Brain microvascular endothelial cell (primary cell): Measurements from ENCODE around the gene ACOXL.
"Not testable (repeated sequence)": the region's sequence is repeated elsewhere in the genome, so short reads cannot be mapped to it uniquely, and the experiment has no call there.

Experiments used
- DNase-seq: peaks from one replicate; pipeline ENCODE4 v3.0.0-alpha.2; 2020
- H3K27ac ChIP-seq: fragments of 250-450 bp; sonication (Bioruptor Pico); 2 replicates; pipeline ENCODE4 v1.5.1; 2020; ENCODE audit warnings: mild to moderate bottlenecking, moderate library complexity
- H3K27me3 ChIP-seq: fragments of 250-450 bp; sonication (Bioruptor Pico); replicated peaks from 2 replicates; pipeline ENCODE4 v1.5.1; 2020; ENCODE audit warnings: mild to moderate bottlenecking
- H3K36me3 ChIP-seq: fragments of 250-450 bp; sonication (Bioruptor Pico); replicated peaks from 2 replicates; pipeline ENCODE4 v1.5.1; 2020; ENCODE audit warnings: mild to moderate bottlenecking
- H3K4me3 ChIP-seq: 2 replicates; pipeline ENCODE4 v1.5.1; 2011; ENCODE audit warnings: low read depth, mild to moderate bottlenecking, control low read depth, low read length, moderate library complexity
- in situ Hi-C: cut with HindIII; loops from 2 replicates; pipeline ENCODE4 v1.10.0; 2017; ENCODE audit warnings: low sequenced_read_pairs, low pct_ligation_motif_present
- TF ChIP-seq, protein P1 (sequence below): IDR thresholded peaks from 2 replicates; pipeline ENCODE4 v1.5.1; 2011; ENCODE audit warnings: low read depth, mild to moderate bottlenecking, moderate library complexity, low read length, control low read depth, inconsistent platforms; ENCODE audit errors: missing control alignments

The ACOXL gene

GRCh38 chr2:111068435-111069058 is 336.2 kb downstream of the ACOXL start:
- Histone ChIP-seq H3K27me3 (peaks cover 2% of the 10 kb centered on the region), H3K4me3 (no peak overlapping the region), H3K36me3 (no peaks in the 10 kb centered on the region), H3K27ac (no peak overlapping the region)
- TF ChIP-seq, protein P1, sequence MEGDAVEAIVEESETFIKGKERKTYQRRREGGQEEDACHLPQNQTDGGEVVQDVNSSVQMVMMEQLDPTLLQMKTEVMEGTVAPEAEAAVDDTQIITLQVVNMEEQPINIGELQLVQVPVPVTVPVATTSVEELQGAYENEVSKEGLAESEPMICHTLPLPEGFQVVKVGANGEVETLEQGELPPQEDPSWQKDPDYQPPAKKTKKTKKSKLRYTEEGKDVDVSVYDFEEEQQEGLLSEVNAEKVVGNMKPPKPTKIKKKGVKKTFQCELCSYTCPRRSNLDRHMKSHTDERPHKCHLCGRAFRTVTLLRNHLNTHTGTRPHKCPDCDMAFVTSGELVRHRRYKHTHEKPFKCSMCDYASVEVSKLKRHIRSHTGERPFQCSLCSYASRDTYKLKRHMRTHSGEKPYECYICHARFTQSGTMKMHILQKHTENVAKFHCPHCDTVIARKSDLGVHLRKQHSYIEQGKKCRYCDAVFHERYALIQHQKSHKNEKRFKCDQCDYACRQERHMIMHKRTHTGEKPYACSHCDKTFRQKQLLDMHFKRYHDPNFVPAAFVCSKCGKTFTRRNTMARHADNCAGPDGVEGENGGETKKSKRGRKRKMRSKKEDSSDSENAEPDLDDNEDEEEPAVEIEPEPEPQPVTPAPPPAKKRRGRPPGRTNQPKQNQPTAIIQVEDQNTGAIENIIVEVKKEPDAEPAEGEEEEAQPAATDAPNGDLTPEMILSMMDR: no peak
- in situ Hi-C loops: no loop called here
- DNase-seq: no peak

GRCh38 chr2:111069722-111070121 is 337.3 kb downstream of the ACOXL start:
- Histone ChIP-seq H3K4me3 (no peak overlapping the region), H3K27me3 (peaks cover 2% of the 10 kb centered on the region), H3K36me3 (no peaks in the 10 kb centered on the region), H3K27ac (no peak overlapping the region)
- TF ChIP-seq, protein P1: peak; percentile 39
- no peak for DNase-seq
- in situ Hi-C loops: no loop called here

GRCh38 chr2:111071600-111072171 is 339.3 kb downstream of the ACOXL start:
- Histone ChIP-seq H3K36me3 (no peaks in the 10 kb centered on the region), H3K4me3 (no peak overlapping the region), H3K27ac (peak overlapping the region; percentile 85), H3K27me3 (no peaks in the 10 kb centered on the region)
- peak; percentile 87 for DNase-seq
- TF ChIP-seq, protein P1: no peak
- in situ Hi-C loops: no loop called here

DNA sequence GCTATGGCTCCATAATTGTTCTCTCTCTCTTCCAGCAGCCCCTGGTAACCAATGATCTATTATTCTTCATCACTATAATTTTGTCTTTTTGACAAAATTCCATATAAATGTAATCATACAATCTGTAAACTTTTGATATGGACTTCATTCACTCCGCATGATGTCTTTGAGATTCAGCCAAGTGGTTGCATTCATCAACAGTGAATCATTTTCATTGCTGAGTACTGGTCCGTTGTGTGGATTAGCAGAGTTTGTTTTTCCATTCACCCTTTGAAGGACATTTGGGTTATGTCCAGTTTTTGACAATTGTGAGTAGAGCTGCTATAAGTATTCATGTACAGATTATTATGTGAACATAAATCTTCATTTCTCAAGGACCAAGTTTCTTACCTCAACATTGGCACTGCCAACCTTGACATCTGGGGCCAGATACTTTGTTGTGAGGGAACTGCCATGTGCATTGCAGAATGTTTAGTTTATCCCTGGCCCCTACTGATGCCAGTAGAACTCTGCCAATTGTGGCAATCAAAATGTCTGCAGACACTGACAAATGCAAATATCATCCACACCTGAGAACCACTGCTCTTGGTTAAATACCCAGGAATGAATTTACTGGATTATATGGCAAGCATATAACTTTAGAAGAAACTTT is 340.0 kb downstream of the ACOXL start:
- Histone ChIP-seq H3K36me3 (no peaks in the 10 kb centered on the region), H3K4me3 (no peak overlapping the region), H3K27me3 (no peaks in the 10 kb centered on the region), H3K27ac (peak overlapping the region; percentile 85)
- peak; percentile 94 for DNase-seq
- TF ChIP-seq, protein P1: no peak
- in situ Hi-C loops: no loop called here

- H3K36me3 ChIP-seq, H3K4me3 ChIP-seq, H3K27ac ChIP-seq, in situ Hi-C loops, DNase-seq, H3K27me3 ChIP-seq: not testable (repeated sequence)
Measured at GRCh38 chr2:111082659-111083058, 350.3 kb downstream of the ACOXL start.

DNA sequence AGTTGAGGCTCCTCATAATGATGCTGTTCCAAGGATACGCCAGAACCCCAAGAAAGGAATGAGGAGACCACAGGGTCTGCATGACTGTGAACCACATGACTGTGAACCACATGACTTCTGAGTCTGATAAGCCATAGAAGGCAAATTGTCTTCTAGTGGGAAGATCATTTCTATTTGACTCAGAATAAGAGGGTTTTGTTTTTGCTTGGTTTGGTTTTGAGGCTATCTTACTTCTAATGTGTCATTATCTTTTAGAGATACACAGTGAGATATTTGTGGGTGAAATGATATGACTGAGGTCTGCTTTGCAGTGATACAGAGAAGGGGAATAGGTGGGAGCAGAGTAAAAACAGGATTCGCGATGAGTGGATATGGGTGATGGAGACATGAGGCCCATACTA is 359.4 kb downstream of the ACOXL start:
- TF ChIP-seq, protein P1: no peak
- Histone ChIP-seq H3K36me3 (no peaks in the 10 kb centered on the region), H3K27me3 (peaks cover 18% of the 10 kb centered on the region), H3K27ac (no peak overlapping the region), H3K4me3 (no peak overlapping the region)
- DNase-seq: no peak
- in situ Hi-C loops: no loop called here
